PC-9 (cell line): Measurements from ENCODE around the gene HDAC7. TPM values are rescaled to one million over a fixed set of nuclear protein-coding genes. Genes with fewer than 3 reads are reported as not detected.

ENCODE experiments used
- BruUV-seq: library from RNA; stranded (reverse); fragments of 400-500 nt; replicated peaks from 2 replicates; lab custom pipeline; 2021; lab: Mats Ljungman, UMichigan
- CTCF ChIA-PET: fragments of 300-600 bp; sonication (Branson Sonifier 250); formaldehyde crosslinking; loops from one replicate; lab custom pipeline; 2022; ENCODE audit warnings: antibody characterized with exemption; lab: Charles Lee
- POLR2A ChIA-PET: fragments of 300-600 bp; sonication (Branson Sonifier 250); formaldehyde crosslinking; loops from one replicate; lab custom pipeline; 2022; ENCODE audit warnings: antibody characterized with exemption; ENCODE audit not compliant: unreplicated experiment; lab: Charles Lee
- DNase-seq, 2 experiments: peaks; one replicate each; pipeline versions ENCODE4 v3.0.0 to v3.0.0-alpha.2; 2015 to 2022; ENCODE audit warnings: mixed read lengths in 1 of 2
- H2AFZ ChIP-seq: fragments of 200-600 bp; sonication (generic); 2 replicates; pipeline ENCODE4 v1.8.1; 2017; ENCODE audit warnings: antibody characterized with exemption
- H3F3A ChIP-seq: fragments of 200-600 bp; sonication (generic); 2 replicates; pipeline ENCODE4 v1.8.1; 2017; ENCODE audit warnings: antibody characterized with exemption, mild to moderate bottlenecking, low read depth; ENCODE audit not compliant: insufficient read depth
- H3K27ac ChIP-seq: fragments of 200-600 bp; sonication (generic); 2 replicates; pipeline ENCODE4 v1.6.1; 2016; ENCODE audit warnings: mixed run types
- H3K27me3 ChIP-seq: fragments of 200-600 bp; sonication (generic); 2 replicates; pipeline ENCODE4 v1.6.1; 2016; ENCODE audit warnings: low read depth, mixed run types; ENCODE audit not compliant: insufficient read depth
- H3K36me3 ChIP-seq: fragments of 200-600 bp; sonication (generic); 2 replicates; pipeline ENCODE4 v1.6.1; 2016; ENCODE audit warnings: low read depth, mixed run types
- H3K4me1 ChIP-seq: fragments of 200-600 bp; sonication (generic); replicated peaks from 2 replicates; pipeline ENCODE4 v1.6.1; 2016; ENCODE audit warnings: mixed run types; ENCODE audit not compliant: insufficient read depth
- H3K4me2 ChIP-seq: fragments of 200-600 bp; sonication (generic); 2 replicates; pipeline ENCODE4 v1.6.1; 2017; ENCODE audit warnings: mixed run types
- H3K4me3 ChIP-seq: fragments of 200-600 bp; sonication (generic); 2 replicates; pipeline ENCODE4 v1.6.1; 2016; ENCODE audit warnings: mixed run types
- H3K79me2 ChIP-seq: fragments of 200-600 bp; sonication (generic); 2 replicates; pipeline ENCODE4 v1.6.1; 2017; ENCODE audit warnings: low read depth, mixed run types
- H3K9me2 ChIP-seq: fragments of 200-600 bp; sonication (generic); 2 replicates; pipeline ENCODE4 v1.8.1; 2017; ENCODE audit warnings: mild to moderate bottlenecking; ENCODE audit not compliant: insufficient read depth
- H3K9me3 ChIP-seq: fragments of 200-600 bp; sonication (generic); 2 replicates; pipeline ENCODE4 v1.8.1; 2016; ENCODE audit warnings: low read depth; ENCODE audit not compliant: insufficient read depth
- H4K20me1 ChIP-seq: fragments of 200-600 bp; sonication (generic); 2 replicates; pipeline ENCODE4 v1.8.1; 2017; ENCODE audit not compliant: insufficient read depth
- EZH2 ChIP-seq: fragments of 200-600 bp; sonication (generic); IDR thresholded peaks from 2 replicates; pipeline ENCODE4 v1.8.0; 2017; ENCODE audit warnings: antibody characterized with exemption, low read depth
- intact Hi-C: fragments of 100-400 bp; cut with micrococcal nuclease; formaldehyde crosslinking; loops from one replicate; pipeline ENCODE4 v1.10.0; 2022; ENCODE audit not compliant: unreplicated experiment
- total RNA-seq: library from RNA; stranded (reverse); gene quantifications from 2 replicates; pipeline ENCODE4 v1.2.3, GENCODE V29; 2021
- TF ChIP-seq, protein P1 (sequence below): fragments of 200-600 bp; sonication (generic); conservative IDR thresholded peaks from 2 replicates; pipeline ENCODE4 v1.6.1; 2017; ENCODE audit warnings: mixed run types, antibody characterized with exemption, mild to moderate bottlenecking, moderate library complexity

HDAC7 gene
- total RNA-seq, 1 experiment from 2014 or later = 106 TPM

DNA sequence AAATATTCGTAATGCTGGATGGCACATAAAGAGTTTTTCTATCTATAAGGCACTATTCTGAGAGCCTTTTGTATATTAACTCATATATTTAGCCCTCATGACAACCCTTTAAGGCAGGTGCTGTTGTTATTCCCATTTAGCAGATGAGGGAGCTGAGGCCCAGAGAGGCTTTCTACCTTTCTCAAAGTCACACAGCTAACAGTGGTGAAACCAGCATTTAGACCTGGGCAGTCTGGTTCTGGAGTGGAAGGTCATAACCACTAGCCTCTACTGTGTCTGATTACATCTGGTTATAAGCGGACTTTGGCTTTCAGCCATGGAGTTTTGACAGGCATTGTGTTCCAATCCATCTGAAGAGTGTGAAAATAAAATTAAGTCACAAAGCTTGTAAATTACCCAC lies 41.2 kb upstream of the HDAC7 start:
- Histone ChIP-seq H3K27ac (no peak overlapping the region), H3K4me3 (no peak overlapping the region), H3K4me2 (no peak overlapping the region), H3K9me2 (no peaks in the 10 kb centered on the region), H3F3A (peaks cover 6% of the 10 kb centered on the region; the same call in 1 of the 2 replicates), H3K27me3 (no peaks in the 10 kb centered on the region), H3K36me3 (no peaks in the 10 kb centered on the region), H3K9me3 (no peaks in the 10 kb centered on the region), H4K20me1 (no peaks in the 10 kb centered on the region), H3K79me2 (no peaks in the 10 kb centered on the region), H2AFZ (no peak overlapping the region), H3K4me1 (peaks cover 11% of the 10 kb centered on the region)
- CTCF ChIA-PET = no interaction called here
- intact Hi-C loops = no loop called here
- TF ChIP-seq, protein P1, sequence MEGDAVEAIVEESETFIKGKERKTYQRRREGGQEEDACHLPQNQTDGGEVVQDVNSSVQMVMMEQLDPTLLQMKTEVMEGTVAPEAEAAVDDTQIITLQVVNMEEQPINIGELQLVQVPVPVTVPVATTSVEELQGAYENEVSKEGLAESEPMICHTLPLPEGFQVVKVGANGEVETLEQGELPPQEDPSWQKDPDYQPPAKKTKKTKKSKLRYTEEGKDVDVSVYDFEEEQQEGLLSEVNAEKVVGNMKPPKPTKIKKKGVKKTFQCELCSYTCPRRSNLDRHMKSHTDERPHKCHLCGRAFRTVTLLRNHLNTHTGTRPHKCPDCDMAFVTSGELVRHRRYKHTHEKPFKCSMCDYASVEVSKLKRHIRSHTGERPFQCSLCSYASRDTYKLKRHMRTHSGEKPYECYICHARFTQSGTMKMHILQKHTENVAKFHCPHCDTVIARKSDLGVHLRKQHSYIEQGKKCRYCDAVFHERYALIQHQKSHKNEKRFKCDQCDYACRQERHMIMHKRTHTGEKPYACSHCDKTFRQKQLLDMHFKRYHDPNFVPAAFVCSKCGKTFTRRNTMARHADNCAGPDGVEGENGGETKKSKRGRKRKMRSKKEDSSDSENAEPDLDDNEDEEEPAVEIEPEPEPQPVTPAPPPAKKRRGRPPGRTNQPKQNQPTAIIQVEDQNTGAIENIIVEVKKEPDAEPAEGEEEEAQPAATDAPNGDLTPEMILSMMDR = no peak
- no peak for TF ChIP-seq EZH2
- no TSS peak for BruUV-seq
- no peak for DNase-seq
- POLR2A ChIA-PET = no interaction called here

DNA sequence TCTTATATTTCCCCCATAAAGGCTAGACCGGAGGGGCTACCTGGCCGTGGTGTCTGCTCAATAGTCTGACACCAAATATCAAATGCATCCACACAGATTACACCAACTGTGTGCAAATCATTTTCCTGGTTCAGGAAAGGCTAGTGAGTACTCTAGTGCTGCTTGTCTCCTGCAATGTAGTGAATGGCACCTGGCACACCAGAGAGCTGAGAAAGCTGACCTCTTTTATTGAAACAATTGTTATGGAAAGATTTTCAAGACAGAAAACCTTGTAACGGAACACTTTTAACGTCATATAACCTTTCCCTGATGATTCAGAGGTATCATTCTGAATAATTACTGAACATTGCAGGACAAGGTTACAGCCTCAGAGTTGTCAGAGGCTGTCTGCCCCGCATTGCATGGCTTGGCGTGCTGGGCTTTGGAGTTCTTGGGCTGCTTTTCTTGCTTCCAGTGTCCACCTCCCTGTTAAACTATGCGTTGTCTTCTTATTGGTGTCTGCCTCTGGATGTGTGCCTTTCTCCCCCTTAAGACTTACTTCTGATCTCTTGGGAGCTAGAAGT lies 40.7 kb upstream of the HDAC7 start:
- ChIA-PET CTCF (no interaction called here), POLR2A (no interaction called here)
- Histone ChIP-seq H2AFZ (no peak overlapping the region), H3K9me2 (no peaks in the 10 kb centered on the region), H3K4me1 (peaks cover 11% of the 10 kb centered on the region), H3K79me2 (no peaks in the 10 kb centered on the region), H3K36me3 (no peaks in the 10 kb centered on the region), H3K9me3 (no peaks in the 10 kb centered on the region), H3K4me3 (no peak overlapping the region), H3K4me2 (no peak overlapping the region), H3F3A (peaks cover 6% of the 10 kb centered on the region; the same call in 1 of the 2 replicates), H3K27ac (no peak overlapping the region), H3K27me3 (no peaks in the 10 kb centered on the region), H4K20me1 (no peaks in the 10 kb centered on the region)
- no peak for DNase-seq
- no TSS peak for BruUV-seq
- intact Hi-C loops = no loop called here
- TF ChIP-seq EZH2 = no peak
- TF ChIP-seq, protein P1 = no peak

DNA sequence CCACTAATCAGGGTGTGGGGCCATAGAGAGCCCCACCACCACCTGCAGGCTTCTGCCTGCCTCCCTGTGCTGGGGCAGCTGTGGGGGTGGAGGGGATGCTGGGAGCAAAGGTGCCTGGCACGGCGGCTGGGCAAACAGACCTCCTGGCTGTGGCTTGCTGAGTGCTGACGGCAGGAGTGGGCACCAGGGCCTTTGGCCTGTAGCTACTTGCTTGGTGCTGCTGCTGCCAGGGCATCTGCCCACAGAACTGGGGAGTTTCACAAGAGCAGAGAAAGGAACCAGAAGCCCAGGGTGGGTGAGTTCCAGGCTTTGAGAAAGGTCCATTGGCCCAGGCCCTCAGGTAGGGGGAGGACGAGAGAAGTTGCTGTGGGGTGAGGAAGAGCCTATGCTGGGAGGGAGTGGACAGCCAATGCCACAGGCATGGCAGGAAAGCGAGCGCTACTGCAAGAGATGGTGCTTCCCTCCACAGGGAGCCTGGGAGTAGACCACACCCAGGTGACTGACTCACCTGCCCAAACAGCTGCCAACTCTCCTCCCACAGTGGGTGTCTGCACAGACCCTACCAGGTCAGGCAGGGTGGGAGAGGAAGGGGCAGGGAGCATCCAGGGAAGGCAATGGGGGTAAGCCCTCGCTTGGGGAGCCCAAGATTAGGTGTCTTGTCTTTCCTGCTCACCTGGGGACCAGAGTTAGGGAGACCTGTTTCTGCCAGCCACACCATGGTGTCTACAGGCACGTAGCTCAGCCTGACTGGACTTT lies 39.0 kb upstream of the HDAC7 start:
- 0 out of 2 replicates have a peak overlapping the region, but pooled peaks have one; percentile 19 for H3K4me2 ChIP-seq
- BruUV-seq = no TSS peak
- POLR2A ChIA-PET = no interaction called here
- no peak overlapping the region for H2AFZ ChIP-seq
- CTCF ChIA-PET = interaction anchor here (1.0 kb wide), 1 partner anchor 91 kb away, joined by 3 read pairs; no protein-coding TSS in a partner anchor
- intact Hi-C loops = loop anchor here (5.0 kb wide), 2 partner anchors 89 to 104 kb away; partner anchors contain the start of gene TMEM106C
- no peaks in the 10 kb centered on the region for H3K9me3 ChIP-seq
- no peaks in the 10 kb centered on the region for H3K9me2 ChIP-seq
- peaks cover 11% of the 10 kb centered on the region for H3K4me1 ChIP-seq
- H3K4me3 ChIP-seq = no peak overlapping the region
- no peaks in the 10 kb centered on the region for H3K36me3 ChIP-seq
- H4K20me1 ChIP-seq = no peaks in the 10 kb centered on the region
- H3F3A ChIP-seq = peaks cover 6% of the 10 kb centered on the region; the same call in 1 of the 2 replicates
- H3K79me2 ChIP-seq = no peaks in the 10 kb centered on the region
- no peak overlapping the region for H3K27ac ChIP-seq
- no peak for TF ChIP-seq EZH2
- TF ChIP-seq, protein P1 = no peak
- DNase-seq = peak; percentile 54 to 55
- no peaks in the 10 kb centered on the region for H3K27me3 ChIP-seq
